LoVo (cell line): ENCODE data around the gene KCNK13.
"Not testable (repeated sequence)": the region's sequence is repeated elsewhere in the genome, so short reads cannot be mapped to it uniquely, and the experiment has no call there.

ENCODE experiments used
- DNase-seq: peaks from one replicate; pipeline ENCODE4 v3.0.0-alpha.2; 2016; ENCODE audit warnings: low spot score

KCNK13 gene

DNA sequence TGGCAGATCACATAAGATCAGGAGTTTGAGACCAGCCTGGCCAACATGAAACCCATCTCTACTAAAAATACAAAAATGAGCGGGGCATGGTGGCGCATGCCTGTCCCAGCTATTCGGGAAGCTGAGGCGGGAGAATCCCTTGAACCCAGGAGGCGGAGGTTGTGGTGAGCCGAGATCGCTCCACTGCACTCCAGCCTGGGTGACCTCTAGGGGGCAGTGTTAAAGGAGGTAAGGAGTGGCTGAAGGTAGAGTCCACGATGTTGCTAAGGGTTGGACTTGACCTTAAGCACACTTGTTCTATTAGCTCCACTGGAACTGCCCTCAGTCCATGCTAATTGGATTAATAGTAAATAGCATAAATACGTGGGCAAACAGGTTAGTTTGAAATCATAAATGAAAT lies 132.1 kb downstream of the KCNK13 start:
- DNase-seq, result no peak

DNA sequence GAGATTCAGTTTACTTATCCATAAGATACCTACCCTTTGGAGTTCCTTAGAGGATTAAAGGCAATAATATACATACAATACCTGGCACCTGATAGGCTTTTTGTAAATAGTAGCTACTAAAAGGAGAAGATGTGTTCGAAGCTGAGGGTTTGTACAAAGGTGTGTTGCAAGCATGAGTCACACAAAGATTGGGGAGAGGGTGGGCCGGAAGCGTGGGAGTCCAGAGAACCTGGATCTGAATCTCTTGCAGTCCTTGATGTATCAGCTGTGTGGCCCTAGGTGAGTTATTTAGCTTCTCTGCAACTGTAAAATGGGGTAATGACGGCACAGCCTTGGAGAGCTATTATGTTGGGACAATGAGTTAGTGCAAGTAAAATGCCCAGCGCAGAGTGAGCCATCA lies 132.9 kb downstream of the KCNK13 start:
- DNase-seq, result no peak

- no peak for DNase-seq
Measured at GRCh38 chr14:90198541-90199060, 136.8 kb downstream of the KCNK13 start.

GRCh38 chr14:90200546-90200945 lies 138.8 kb downstream of the KCNK13 start:
- not testable (repeated sequence) for DNase-seq

GRCh38 chr14:90201344-90201743 lies 139.6 kb downstream of the KCNK13 start:
- DNase-seq, result no peak

- no peak for DNase-seq
Measured at GRCh38 chr14:90204516-90204915, 142.7 kb downstream of the KCNK13 start.

DNA sequence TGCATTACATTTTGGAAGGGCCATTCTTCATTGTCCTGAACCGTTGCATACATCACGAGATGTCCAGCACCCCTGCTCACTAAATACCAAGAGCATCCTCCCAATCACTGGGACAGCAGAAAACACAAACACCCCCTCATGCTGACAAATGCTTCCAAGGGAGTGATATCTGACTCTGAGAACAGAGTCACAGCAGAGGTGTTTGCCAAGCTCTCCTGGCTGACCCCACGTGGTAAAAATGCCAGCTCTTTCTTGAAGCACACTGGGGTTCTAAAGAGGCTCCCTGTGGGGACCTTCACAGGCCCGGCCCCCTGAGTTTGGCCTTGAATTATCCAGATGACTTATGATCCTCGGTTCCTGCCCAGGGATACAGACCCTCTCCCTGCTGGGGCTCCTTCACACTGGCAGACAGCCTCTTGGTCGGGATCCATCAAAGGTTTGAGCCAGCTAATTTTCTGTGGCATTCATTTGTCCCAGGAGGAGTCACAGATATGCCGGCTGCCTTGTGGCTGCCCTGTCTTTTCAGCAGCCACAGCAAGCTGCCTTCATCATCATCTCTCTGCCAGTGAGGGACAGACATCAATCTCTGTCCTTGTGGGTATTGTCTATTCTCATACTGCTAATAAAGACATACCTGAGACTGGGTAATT lies 151.4 kb downstream of the KCNK13 start:
- DNase-seq, result no peak

DNA sequence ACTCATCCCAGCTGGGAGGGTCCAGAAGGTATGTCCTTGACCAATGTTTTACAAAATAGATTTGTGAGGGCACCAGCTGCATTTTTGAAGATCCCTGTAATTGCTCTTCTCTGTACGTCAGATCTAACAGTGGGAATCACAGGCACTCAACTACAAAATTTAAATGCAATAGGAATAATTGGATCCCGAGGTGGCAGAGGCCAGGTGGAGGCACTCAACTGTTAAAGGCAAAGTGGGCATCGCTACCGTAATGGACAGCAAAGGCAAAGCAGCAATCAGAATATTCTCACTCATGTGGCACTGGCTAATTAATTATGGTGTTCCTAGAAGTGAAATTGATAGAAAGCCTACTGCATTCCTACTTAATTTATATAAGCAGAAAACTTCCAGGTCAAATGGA lies 166.7 kb downstream of the KCNK13 start:
- no peak for DNase-seq

GRCh38 chr14:90229942-90230341 lies 168.1 kb downstream of the KCNK13 start:
- DNase-seq, result not testable (repeated sequence)
